ENCODE results near the gene NEO1. TPM values are rescaled to one million over a fixed set of nuclear protein-coding genes. Genes with fewer than 3 reads are reported as not detected.

Gene NEO1
- total RNA-seq, 1 donor from 2014 or later, result 30.3 TPM

GRCh38 chr15:73318463-73319351 is 266.4 kb downstream of the NEO1 start:
- Histone ChIP-seq H4K20me1 (ENCODE audit: insufficient read depth, low read length) (no peaks in the 10 kb centered on the region), H3K27ac (ENCODE audit: low read depth, low read length) (no peak overlapping the region), H3K79me2 (ENCODE audit: insufficient read depth, low read length) (no peaks in the 10 kb centered on the region), H3K4me3 (ENCODE audit: insufficient read depth, low read depth, low read length) (no peak overlapping the region), H3K4me1 (ENCODE audit: insufficient read depth, low read length) (no peaks in the 10 kb centered on the region), H3K4me2 (ENCODE audit: low read length) (no peak overlapping the region), H3K9ac (ENCODE audit: low read length) (no peak overlapping the region), H3K27me3 (ENCODE audit: insufficient read depth, low read length) (no peaks in the 10 kb centered on the region), H2AFZ (ENCODE audit: low read depth, low read length) (no peak overlapping the region), H3K36me3 (ENCODE audit: insufficient read depth, low read length) (no peaks in the 10 kb centered on the region), H3K9me3 (ENCODE audit: insufficient read depth, low read depth, low read length) (no peaks in the 10 kb centered on the region)
- TF ChIP-seq CTCF (IDR thresholded peaks at IDR 0.05; ENCODE audit: insufficient read depth, low read depth, low read length) (no peak), EZH2 (IDR thresholded peaks at IDR 0.05; ENCODE audit: insufficient read depth, low read length) (no peak)
- no peaks in the 10 kb centered on the region for H3K4me1 Mint-ChIP-seq (ENCODE audit: low read depth, unreplicated experiment)
- no peaks in the 10 kb centered on the region for H3K9me3 Mint-ChIP-seq (ENCODE audit: unreplicated experiment)
- H3K36me3 Mint-ChIP-seq (ENCODE audit: low read depth, unreplicated experiment), result no peaks in the 10 kb centered on the region
- peaks cover 10% of the 10 kb centered on the region for H3K27me3 Mint-ChIP-seq (ENCODE audit: low read depth, unreplicated experiment)
- H3K27ac Mint-ChIP-seq (ENCODE audit: unreplicated experiment), result no peak overlapping the region
- DNase-seq (ENCODE audit: low read depth), result no peak
- FAIRE-seq, result no peak
- no peak overlapping the region for H3K4me3 Mint-ChIP-seq (ENCODE audit: unreplicated experiment)

- Histone ChIP-seq H3K36me3 (ENCODE audit: insufficient read depth, low read length) (no peaks in the 10 kb centered on the region), H3K27me3 (ENCODE audit: insufficient read depth, low read length) (no peaks in the 10 kb centered on the region), H3K9me3 (ENCODE audit: insufficient read depth, low read depth, low read length) (no peaks in the 10 kb centered on the region), H4K20me1 (ENCODE audit: insufficient read depth, low read length) (no peaks in the 10 kb centered on the region), H3K4me1 (ENCODE audit: insufficient read depth, low read length) (no peaks in the 10 kb centered on the region), H3K27ac (ENCODE audit: low read depth, low read length) (no peak overlapping the region), H3K4me2 (ENCODE audit: low read length) (no peak overlapping the region), H3K4me3 (ENCODE audit: insufficient read depth, low read depth, low read length) (no peak overlapping the region), H3K79me2 (ENCODE audit: insufficient read depth, low read length) (no peaks in the 10 kb centered on the region), H2AFZ (ENCODE audit: low read depth, low read length) (no peak overlapping the region), H3K9ac (ENCODE audit: low read length) (no peak overlapping the region)
- Mint-ChIP-seq H3K9me3 (ENCODE audit: unreplicated experiment) (no peaks in the 10 kb centered on the region), H3K36me3 (ENCODE audit: low read depth, unreplicated experiment) (no peaks in the 10 kb centered on the region), H3K4me3 (ENCODE audit: unreplicated experiment) (no peak overlapping the region), H3K27ac (ENCODE audit: unreplicated experiment) (peak overlapping the region; percentile 62), H3K27me3 (ENCODE audit: low read depth, unreplicated experiment) (peaks cover 10% of the 10 kb centered on the region), H3K4me1 (ENCODE audit: low read depth, unreplicated experiment) (no peaks in the 10 kb centered on the region)
- FAIRE-seq, result no peak
- TF ChIP-seq CTCF (IDR thresholded peaks at IDR 0.05; ENCODE audit: insufficient read depth, low read depth, low read length) (no peak), EZH2 (IDR thresholded peaks at IDR 0.05; ENCODE audit: insufficient read depth, low read length) (no peak)
- no peak for DNase-seq (ENCODE audit: low read depth)
These were observed 267.4 kb downstream of the NEO1 start for GRCh38 chr15:73319460-73320245.
